ENCODE measurements around the gene NPIPA1.
"Not testable (repeated sequence)": the region's sequence is repeated elsewhere in the genome, so short reads cannot be mapped to it uniquely, and the experiment has no call there.

NPIPA1 gene

DNA sequence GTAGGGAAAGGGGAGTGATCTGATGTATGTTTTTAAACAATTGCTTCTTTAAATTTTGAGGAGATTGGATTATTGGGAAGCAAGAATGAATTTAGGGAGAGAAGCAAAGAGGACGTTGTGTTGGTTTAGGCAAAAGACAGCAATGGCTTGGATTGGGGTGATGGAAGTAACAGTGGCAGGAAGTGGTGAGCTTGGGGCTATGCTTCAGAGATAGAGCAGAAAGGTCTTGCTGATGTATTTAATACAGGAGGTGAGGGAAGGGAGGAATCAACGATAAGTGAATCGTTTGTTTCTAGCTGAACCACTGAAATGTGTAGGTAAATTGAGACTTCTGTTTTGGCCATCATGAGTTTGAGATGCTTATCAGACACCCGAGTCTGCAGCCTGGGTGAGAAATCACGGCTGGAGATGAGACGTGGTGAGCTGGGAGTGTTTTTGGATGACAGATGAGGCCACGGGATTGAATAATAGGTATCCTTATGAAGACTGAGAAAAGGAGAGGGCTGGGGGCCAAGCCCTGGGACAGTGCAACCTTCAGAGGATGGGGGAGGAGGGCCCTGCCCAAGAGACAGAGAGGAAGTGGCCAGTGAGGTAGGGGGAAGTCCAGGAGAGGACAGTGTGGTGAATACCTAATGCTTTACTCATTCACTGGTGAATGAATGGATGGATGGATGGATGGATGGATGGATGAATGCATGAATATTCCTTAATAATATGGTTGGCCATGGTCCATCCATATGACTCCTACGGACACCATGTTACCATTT, 33.9 kb upstream of the NPIPA1 start:
- H2BK5ac ChIP-seq (ENCODE audit: low read length); H3K27ac ChIP-seq (ENCODE audit: low read depth, low read length); DNase-seq; H4K8ac ChIP-seq (ENCODE audit: low read depth, low read length); H3K9ac ChIP-seq (ENCODE audit: low read length); H3K4me3 ChIP-seq (ENCODE audit: low read length); H3K27me3 ChIP-seq (ENCODE audit: insufficient read depth, low read length, poor library complexity); H3K18ac ChIP-seq (ENCODE audit: low read length); H3K79me2 ChIP-seq (ENCODE audit: control insufficient read depth, insufficient read depth, low read length); H3K36me3 ChIP-seq (ENCODE audit: control insufficient read depth, insufficient read depth, low read length); H2BK15ac ChIP-seq (replicated peaks; ENCODE audit: low read depth); H3K4me1 ChIP-seq (ENCODE audit: control insufficient read depth, low read depth, low read length); H2BK120ac ChIP-seq (ENCODE audit: low read depth, low read length); H2AK5ac ChIP-seq (ENCODE audit: low read length); H3K4me2 ChIP-seq (ENCODE audit: low read length); H3K56ac ChIP-seq (ENCODE audit: low read length); H3K23ac ChIP-seq (ENCODE audit: low read length); H4K5ac ChIP-seq (ENCODE audit: low read length); H3K79me1 ChIP-seq (ENCODE audit: low read length); H3K4ac ChIP-seq (ENCODE audit: low read depth, low read length): not testable (repeated sequence)
- WGBS (ENCODE audit: extremely low coverage, insufficient coverage, low lambda C conversion rate) = no CpG with 5 or more reads among the region's 8 CpGs

- H3K4ac ChIP-seq (ENCODE audit: low read depth, low read length); H2BK5ac ChIP-seq (ENCODE audit: low read length); H3K9ac ChIP-seq (ENCODE audit: low read length); H3K4me3 ChIP-seq (ENCODE audit: low read length); H3K4me2 ChIP-seq (ENCODE audit: low read length); H3K27ac ChIP-seq (ENCODE audit: low read depth, low read length); H4K5ac ChIP-seq (ENCODE audit: low read length); H3K79me2 ChIP-seq (ENCODE audit: control insufficient read depth, insufficient read depth, low read length); H4K8ac ChIP-seq (ENCODE audit: low read depth, low read length); H3K4me1 ChIP-seq (ENCODE audit: control insufficient read depth, low read depth, low read length); H3K27me3 ChIP-seq (ENCODE audit: insufficient read depth, low read length, poor library complexity); DNase-seq; H3K18ac ChIP-seq (ENCODE audit: low read length); H2AK5ac ChIP-seq (ENCODE audit: low read length); H2BK120ac ChIP-seq (ENCODE audit: low read depth, low read length); H3K79me1 ChIP-seq (ENCODE audit: low read length); H3K23ac ChIP-seq (ENCODE audit: low read length); H3K36me3 ChIP-seq (ENCODE audit: control insufficient read depth, insufficient read depth, low read length); H2BK15ac ChIP-seq (replicated peaks; ENCODE audit: low read depth); H3K56ac ChIP-seq (ENCODE audit: low read length): not testable (repeated sequence)
- WGBS (ENCODE audit: extremely low coverage, insufficient coverage, low lambda C conversion rate) = no CpG with 5 or more reads among the region's 4 CpGs
Observed at GRCh38 chr16:14909744-14910143, 27.5 kb upstream of the NPIPA1 start.

DNA sequence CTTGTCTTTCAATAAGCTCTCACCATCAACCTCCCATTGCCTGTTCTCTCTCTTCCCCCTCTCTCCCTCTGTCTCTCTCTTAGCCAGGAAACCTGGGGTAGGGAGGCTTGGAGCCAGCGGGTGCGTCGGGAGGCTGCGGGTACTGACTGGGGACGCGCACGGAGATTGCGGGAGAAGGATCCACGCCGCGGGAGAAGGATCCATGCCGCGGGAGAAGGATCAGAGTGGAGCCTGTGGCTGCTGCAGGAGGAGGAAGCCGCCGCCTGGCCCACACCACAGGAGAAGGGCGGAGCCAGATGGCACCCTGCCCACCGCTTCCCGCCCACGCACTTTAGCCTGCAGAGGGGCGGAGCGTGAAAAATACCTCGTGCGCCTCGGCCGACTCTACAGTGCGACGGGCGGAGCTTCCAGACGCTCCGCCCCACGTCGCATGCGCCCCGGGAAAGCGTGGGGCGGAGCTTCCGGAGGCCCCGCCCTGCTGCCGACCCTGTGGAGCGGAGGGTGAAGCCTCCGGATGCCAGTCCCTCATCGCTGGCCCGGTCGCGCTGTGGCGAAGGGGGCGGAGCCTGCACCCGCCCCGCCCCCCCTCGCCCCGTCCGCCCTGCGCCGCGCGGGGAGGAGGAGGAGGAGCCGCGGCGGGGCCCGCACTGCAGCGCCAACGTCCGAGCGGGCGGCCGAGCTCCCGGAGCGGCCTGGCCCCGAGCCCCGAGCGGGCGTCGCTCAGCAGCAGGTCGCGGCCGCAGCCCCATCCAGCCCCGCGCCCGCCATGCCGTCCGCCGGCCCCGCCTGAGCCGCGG, 26.2 kb upstream of the NPIPA1 start:
- H3K4me2 ChIP-seq (ENCODE audit: low read length); H3K4me1 ChIP-seq (ENCODE audit: control insufficient read depth, low read depth, low read length); H3K27me3 ChIP-seq (ENCODE audit: insufficient read depth, low read length, poor library complexity); H3K18ac ChIP-seq (ENCODE audit: low read length); H3K23ac ChIP-seq (ENCODE audit: low read length); H3K4ac ChIP-seq (ENCODE audit: low read depth, low read length); DNase-seq; H2BK15ac ChIP-seq (replicated peaks; ENCODE audit: low read depth); H3K9ac ChIP-seq (ENCODE audit: low read length); H3K56ac ChIP-seq (ENCODE audit: low read length); H4K8ac ChIP-seq (ENCODE audit: low read depth, low read length); H2BK120ac ChIP-seq (ENCODE audit: low read depth, low read length); H3K36me3 ChIP-seq (ENCODE audit: control insufficient read depth, insufficient read depth, low read length); H4K5ac ChIP-seq (ENCODE audit: low read length); H2AK5ac ChIP-seq (ENCODE audit: low read length); H3K4me3 ChIP-seq (ENCODE audit: low read length); H2BK5ac ChIP-seq (ENCODE audit: low read length); H3K79me1 ChIP-seq (ENCODE audit: low read length); H3K27ac ChIP-seq (ENCODE audit: low read depth, low read length); H3K79me2 ChIP-seq (ENCODE audit: control insufficient read depth, insufficient read depth, low read length): not testable (repeated sequence)
- WGBS (ENCODE audit: extremely low coverage, insufficient coverage, low lambda C conversion rate) = no CpG with 5 or more reads among the region's 85 CpGs

DNA sequence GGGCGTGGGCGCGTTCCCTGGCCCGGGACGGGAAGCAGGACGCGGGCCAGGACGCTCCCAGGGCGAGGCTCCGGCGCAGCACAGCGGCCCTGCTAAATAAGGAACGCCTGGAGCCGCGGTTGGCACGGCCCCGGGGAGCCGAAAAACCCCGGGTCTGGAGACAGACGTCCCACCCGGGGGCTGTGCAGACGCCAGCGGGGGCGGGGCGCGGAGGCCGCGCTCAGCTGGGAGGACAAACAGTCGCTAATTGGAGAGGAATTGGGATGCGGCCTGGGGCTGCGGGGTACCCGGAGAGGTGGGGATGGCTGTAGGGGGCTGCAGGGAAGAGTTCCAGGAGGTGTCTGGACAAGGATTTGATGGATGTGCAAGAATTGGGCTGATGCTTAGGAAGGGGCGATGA, 25.3 kb upstream of the NPIPA1 start:
- not testable (repeated sequence) for H3K4me2 ChIP-seq (ENCODE audit: low read length); H2BK15ac ChIP-seq (replicated peaks; ENCODE audit: low read depth); H4K8ac ChIP-seq (ENCODE audit: low read depth, low read length); H4K5ac ChIP-seq (ENCODE audit: low read length); H3K23ac ChIP-seq (ENCODE audit: low read length); H3K4me3 ChIP-seq (ENCODE audit: low read length); H3K4me1 ChIP-seq (ENCODE audit: control insufficient read depth, low read depth, low read length); DNase-seq; H2BK5ac ChIP-seq (ENCODE audit: low read length); H3K9ac ChIP-seq (ENCODE audit: low read length); H3K36me3 ChIP-seq (ENCODE audit: control insufficient read depth, insufficient read depth, low read length); H3K79me2 ChIP-seq (ENCODE audit: control insufficient read depth, insufficient read depth, low read length); H3K27me3 ChIP-seq (ENCODE audit: insufficient read depth, low read length, poor library complexity); H2BK120ac ChIP-seq (ENCODE audit: low read depth, low read length); H3K56ac ChIP-seq (ENCODE audit: low read length); H3K79me1 ChIP-seq (ENCODE audit: low read length); H3K4ac ChIP-seq (ENCODE audit: low read depth, low read length); H3K18ac ChIP-seq (ENCODE audit: low read length); H2AK5ac ChIP-seq (ENCODE audit: low read length); H3K27ac ChIP-seq (ENCODE audit: low read depth, low read length)
- no CpG with 5 or more reads among the region's 33 CpGs for WGBS (ENCODE audit: extremely low coverage, insufficient coverage, low lambda C conversion rate)

DNA sequence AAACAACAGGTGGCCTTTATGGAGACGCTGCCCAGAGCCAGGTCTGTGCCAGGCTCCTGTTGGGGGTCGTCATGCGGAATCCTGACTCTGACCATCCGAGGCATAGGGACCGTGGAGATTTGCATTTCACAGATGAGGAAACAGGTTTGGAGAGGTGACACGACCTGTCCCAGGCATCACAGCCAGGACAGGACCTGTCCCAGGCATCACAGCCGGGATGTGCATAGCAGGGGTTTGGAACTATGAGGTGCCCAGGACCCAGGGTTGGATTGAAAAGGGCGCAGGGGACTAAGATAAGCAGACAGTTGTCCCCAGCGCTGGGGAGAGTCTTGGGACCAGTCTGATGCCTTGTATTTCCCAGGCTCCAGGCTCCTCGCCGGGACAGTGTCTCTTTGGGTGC, 24.7 kb upstream of the NPIPA1 start:
- H3K79me2 ChIP-seq (ENCODE audit: control insufficient read depth, insufficient read depth, low read length); H3K4me2 ChIP-seq (ENCODE audit: low read length); H3K18ac ChIP-seq (ENCODE audit: low read length); H2BK120ac ChIP-seq (ENCODE audit: low read depth, low read length); H3K56ac ChIP-seq (ENCODE audit: low read length); H3K4me3 ChIP-seq (ENCODE audit: low read length); H3K27me3 ChIP-seq (ENCODE audit: insufficient read depth, low read length, poor library complexity); H3K4ac ChIP-seq (ENCODE audit: low read depth, low read length); H2BK15ac ChIP-seq (replicated peaks; ENCODE audit: low read depth); H4K5ac ChIP-seq (ENCODE audit: low read length); H3K4me1 ChIP-seq (ENCODE audit: control insufficient read depth, low read depth, low read length); H3K27ac ChIP-seq (ENCODE audit: low read depth, low read length); H2AK5ac ChIP-seq (ENCODE audit: low read length); H2BK5ac ChIP-seq (ENCODE audit: low read length); H3K23ac ChIP-seq (ENCODE audit: low read length); H3K9ac ChIP-seq (ENCODE audit: low read length); H3K36me3 ChIP-seq (ENCODE audit: control insufficient read depth, insufficient read depth, low read length); DNase-seq; H3K79me1 ChIP-seq (ENCODE audit: low read length); H4K8ac ChIP-seq (ENCODE audit: low read depth, low read length): not testable (repeated sequence)
- WGBS (ENCODE audit: extremely low coverage, insufficient coverage, low lambda C conversion rate) = no CpG with 5 or more reads among the region's 11 CpGs

Measured in mesendoderm (in vitro differentiated cells).